ENCODE data around the gene SMIM32.

Gene SMIM32

DNA sequence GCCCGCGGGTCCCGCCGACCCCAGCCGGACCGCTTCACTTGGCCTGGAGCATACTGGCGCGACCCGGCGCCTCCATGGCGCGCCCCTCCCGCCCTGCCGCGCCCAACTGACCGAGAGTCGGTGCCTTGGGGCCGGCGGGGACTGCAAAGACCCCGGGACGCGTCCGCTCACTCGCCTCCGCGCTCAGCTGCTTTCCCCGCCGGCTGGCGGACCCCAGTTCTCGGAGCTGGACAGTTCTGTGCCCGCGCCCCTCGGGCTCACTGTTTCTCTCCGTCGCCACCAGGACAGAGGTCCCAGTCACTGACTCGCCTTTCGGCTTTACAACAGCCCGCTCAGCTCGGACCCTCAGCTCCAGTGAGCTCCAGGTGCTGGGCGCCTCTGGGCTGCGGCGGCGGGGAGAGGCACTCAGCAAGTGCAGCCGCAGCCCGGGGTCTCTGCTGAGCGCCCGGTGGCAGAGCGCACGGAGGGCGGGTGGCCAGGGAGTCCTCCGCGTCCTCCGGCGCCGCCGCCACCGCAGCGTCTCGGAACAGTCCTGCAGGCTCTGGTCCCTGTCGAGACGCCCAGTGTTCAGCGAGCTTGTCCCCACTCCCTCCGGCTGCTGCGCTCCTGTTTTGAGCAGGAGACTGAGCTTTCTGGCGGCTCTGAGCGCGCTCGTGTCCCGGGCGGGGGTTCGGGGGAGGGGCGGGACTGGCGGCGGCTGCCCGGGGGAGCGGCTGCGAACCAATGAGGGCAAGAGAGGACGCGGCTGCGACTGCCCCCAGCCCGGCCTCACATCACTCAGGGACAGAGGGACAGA is at the start of gene SMIM32:
TSS of gene SMIM32 (minus strand) at position 637 of the 796 bp plus-strand sequence. CDS start 638 bp downstream, outside the sequence.
- in situ Hi-C loops (cut with MboI; ENCODE audit: low sequenced_read_pairs), result no loop called here

DNA sequence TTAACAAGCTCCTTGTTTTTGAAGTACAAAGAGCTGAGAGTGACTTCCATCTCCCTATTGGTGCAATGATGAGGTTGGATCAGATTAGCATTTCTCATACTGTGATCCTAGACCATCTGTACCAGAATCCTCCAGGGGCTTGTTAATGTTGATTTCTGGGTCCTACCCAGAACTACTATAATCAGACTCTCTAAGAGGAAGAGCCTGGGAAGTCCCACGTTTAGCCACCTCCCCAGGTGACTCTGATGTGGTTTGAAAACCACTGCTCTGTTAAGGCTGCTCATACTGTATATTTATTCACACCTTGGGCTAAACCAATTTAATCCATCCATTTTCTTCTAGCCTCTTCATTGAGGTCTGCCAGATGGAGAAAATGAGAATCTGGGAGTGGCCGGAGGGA is 49.6 kb upstream of the SMIM32 start:
- in situ Hi-C loops (cut with MboI; ENCODE audit: low sequenced_read_pairs), result no loop called here

DNA sequence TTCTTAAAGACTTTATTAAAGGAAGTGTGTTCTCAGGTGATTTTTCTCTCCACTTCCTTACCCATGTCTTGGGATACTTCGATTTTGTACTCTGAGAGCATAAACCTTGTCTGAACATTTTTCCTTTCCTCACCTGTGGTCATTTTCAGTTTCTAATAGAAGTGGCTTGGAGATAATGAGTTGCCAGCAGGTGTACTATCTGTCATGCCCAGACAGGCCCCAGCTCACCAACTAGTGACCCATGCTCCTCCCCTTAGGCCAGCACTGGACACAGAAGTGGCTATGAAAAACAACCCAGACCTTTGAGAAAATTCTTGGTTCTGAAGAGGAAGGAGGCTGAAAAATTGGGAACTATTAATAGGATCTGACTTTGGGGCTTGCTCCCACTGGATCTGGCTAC is 49.2 kb upstream of the SMIM32 start:
- in situ Hi-C loops (cut with MboI; ENCODE audit: low sequenced_read_pairs), result no loop called here

DNA sequence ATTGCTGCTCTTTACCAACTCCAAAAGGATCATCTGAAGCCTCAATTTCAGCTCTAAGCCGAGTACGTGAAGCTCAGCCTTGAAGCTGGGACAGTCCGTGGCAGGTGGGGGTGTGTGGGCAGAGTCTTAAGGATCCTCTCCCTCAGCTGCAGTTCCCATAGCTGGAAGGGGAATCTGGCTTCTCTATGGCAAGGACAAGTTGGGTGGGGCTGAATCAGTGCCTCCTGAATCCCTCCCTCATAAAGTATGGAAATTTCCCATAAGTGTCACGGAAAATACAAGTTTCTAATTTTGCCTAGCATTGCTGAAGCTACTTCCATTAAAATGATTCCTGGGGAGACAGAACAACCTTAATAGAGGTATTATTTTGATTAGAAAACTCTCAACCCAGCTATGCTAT is 47.9 kb upstream of the SMIM32 start:
- in situ Hi-C loops (cut with MboI; ENCODE audit: low sequenced_read_pairs), result no loop called here

DNA sequence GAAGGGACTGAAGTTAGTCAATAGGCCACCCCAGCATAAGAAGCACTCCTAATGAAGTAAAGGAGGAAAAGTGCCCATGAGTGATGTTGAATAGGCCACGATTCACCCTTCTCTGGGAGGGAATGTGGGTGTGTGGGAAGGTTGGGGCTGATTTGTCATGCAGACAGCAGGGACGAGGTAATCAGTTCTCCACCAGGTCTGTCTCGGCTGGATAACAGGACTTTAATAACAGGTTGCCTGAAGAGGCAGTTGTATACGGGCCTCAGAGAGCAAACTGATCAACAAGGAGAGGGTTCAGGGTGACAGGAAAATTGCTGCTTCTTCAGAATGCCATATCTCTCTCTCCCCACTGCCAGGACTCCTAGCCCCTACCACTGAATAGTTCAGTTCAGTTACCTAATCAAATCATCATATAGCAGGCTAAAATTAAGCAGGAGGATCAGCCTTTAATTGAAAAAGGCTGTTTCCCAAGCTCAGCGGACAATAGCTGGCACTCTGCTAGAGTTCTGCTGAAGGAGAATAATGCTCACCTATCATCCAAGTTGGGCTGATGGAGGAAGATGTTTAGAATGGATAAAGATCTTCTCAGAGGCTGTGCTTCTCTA is 43.6 kb upstream of the SMIM32 start:
- in situ Hi-C loops (cut with MboI; ENCODE audit: low sequenced_read_pairs), result no loop called here

DNA sequence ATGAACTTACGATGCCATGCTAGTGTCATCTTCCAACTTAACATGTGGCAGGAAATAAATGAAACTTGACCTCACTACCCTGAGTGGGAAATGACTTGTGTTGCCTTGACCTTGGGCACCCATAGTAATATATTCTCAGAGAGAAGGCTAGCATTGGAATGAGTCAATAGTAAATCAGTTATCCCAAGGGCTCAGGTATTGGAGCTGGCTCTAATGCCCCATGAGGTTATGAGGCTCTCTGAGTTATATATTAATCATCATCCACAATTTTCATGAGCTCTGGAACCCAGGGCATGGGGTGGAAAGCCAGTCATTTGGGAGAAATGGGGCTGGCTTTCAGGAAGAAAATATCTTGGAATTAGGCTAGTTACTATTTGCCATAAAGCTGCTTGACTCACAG is 42.4 kb upstream of the SMIM32 start:
- in situ Hi-C loops (cut with MboI; ENCODE audit: low sequenced_read_pairs), result no loop called here

DNA sequence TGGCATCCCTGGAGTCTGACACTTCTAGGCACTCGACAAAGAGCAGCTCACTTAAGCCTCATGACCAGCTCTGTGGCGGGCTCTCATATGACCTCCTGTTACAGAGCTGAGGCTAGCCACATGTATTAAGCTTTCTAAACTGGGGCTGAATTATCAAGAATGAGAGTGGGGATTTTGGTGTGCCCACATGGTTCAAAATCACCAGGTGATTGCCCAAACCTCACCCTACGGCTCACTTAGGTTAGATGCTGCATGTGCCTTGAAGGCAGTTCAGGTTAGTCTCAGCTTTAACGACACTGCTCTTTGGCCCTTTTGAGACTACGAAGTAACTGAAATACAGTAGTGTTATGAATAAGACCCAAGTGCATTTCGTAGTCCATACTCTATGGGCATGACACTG is 39.4 kb upstream of the SMIM32 start:
- in situ Hi-C loops (cut with MboI; ENCODE audit: low sequenced_read_pairs), result no loop called here

DNA sequence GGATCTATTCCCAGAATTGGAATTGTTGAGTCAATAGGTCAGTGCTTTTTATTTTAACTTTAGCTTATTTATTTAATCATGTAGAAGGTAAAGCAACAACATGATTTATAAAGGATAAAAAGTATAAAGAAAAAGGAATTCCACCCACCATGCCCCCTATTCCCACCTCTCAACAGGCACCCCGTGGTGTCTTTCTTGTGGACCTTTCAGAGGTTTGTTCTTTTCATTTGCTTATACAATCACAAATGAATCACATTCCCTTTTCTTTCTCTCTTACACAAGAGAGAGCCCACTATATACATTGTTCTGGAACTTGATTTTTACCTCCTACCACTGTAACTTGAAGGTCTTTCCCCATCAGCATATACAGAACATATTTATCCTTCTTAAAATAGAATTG is 37.2 kb upstream of the SMIM32 start:
- in situ Hi-C loops (cut with MboI; ENCODE audit: low sequenced_read_pairs), result no loop called here

DNA sequence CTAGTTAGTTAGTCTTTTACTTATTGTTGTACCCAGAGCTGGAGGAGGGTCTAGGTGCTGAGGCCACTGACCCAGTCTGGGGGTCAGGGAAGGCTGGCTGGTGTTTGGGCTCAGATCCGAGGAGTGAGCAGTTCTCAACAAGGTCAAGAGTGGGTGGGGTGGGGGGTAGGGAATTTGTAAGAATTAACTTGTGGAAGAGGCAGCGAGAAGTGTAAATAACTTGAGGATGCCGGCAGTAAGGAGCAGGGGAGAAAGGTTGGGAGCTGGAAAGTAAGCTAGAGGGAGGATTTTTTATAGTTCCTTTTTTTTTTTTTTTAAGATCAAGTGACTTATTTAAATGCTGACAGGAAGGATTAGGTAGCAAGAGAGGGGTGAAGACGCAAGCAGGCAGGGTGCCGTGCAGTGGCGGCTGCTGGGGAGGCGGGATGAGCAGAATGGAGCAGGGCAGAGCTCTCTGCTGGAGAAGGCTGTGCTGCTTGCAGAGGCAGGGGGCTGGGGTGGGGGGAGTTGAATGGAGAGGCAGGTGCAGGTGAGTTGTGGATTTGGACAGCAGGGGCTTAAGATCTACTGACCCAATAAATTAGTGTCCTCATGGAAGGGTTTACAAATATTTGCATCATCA is 35.3 kb upstream of the SMIM32 start:
- in situ Hi-C loops (cut with MboI; ENCODE audit: low sequenced_read_pairs), result no loop called here

DNA sequence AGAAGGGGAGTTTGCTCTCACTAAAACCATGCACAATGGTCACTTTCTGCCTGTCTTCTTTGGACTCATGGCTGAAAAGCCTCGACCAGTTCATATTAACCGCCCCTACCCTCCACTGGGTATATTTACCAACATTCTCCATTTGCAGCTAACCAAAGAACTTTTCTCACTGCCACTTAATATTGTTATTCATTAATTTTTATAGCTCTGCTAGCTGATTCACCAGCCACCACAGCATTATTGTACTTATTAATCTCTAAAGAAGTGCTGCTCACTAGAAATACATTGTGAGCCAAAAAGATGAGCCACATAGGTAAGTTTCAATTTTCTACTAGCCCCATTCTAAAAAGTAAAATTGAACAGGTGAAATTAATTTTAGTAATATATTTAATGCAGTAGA is 33.4 kb upstream of the SMIM32 start:
- in situ Hi-C loops (cut with MboI; ENCODE audit: low sequenced_read_pairs), result no loop called here

DNA sequence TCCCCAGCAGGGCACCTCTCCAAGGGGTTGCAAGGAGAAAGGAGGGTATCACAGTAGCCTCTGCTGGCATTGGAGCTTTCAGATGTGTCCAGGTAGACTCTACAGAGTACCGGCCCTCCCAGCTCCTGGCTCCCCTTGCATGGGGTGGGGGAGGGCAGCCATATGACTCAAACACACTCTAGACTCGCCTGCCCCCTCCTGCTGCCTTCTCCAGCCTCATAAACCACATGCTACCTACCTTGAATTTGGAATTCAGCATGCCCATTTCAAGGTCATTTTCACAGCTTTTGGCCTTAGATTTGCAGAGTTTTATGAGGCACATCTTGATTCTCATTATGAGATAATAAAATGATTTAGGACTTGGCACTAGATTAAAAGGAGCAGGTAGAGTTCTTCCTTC is 32.8 kb upstream of the SMIM32 start:
- in situ Hi-C loops (cut with MboI; ENCODE audit: low sequenced_read_pairs), result no loop called here

DNA sequence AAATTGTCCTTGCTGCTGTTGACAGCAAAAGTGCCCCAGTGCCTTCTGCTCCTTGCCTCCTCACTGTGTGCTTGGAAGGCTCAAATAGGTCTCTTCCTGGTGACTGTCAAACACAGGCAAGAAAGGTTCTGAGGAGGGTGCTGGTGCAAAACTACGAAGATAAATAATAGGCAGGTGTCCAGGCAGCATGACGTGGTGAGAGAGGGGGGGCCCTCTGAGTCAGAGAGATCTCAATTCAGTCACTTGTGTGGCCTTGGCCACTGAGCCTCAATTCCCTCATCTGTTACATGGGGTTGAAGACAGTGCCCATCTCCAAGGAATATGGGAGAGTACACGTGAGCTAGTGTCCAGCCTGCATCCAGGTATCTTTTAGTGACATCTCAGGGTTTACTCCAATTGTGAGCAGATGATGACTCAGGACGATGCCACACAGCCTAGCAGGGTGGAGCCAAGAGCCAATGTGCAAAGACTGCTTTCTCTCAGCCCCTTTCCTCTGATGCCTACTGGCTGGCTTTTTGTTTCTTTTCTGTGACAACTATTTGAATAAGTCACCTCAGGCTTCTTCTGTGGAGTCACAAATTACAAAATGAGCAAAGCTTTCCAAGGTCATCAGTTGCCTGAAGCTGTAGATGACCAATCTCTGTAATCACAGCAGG is 29.7 kb upstream of the SMIM32 start:
- in situ Hi-C loops (cut with MboI; ENCODE audit: low sequenced_read_pairs), result no loop called here

DNA sequence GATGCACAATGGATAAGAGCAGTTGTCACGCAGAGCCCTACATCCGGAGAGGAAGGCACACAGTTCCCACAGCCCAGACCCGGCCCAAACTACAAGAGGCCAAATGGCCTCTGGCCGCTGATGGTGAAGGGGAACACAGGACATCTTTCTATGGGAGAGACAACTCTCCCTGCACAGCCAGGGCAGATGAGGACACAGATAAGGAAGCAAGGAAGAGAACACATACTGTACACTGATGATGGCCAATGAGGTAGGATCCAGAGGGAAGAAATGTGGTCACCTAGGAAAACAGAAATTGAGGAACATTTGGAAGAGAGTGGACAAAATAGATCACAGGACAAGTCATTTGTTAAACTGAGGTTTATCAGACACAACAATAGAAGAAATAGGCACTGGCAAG is 28.4 kb upstream of the SMIM32 start:
- in situ Hi-C loops (cut with MboI; ENCODE audit: low sequenced_read_pairs), result no loop called here

DNA sequence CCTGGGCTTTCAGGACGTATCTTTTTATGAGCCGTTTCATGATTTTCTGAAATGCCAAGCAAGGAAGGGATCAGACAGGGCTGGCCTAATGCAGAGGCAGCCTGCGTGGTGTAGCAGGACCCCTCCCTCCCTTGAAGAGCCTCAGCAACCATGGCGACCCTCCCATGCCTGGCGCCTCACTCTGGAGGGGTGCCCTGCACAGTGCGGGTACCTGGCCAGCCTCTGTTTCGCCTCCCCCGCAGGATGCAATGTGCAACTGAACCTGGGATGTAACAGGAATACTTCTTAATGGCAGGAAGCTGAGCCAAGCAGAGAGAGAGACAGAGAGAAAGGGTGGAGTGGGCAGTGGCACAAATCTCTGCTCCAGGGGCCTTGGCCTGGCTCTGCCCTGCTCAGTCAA is 23.3 kb upstream of the SMIM32 start:
- in situ Hi-C loops (cut with MboI; ENCODE audit: low sequenced_read_pairs), result no loop called here

DNA sequence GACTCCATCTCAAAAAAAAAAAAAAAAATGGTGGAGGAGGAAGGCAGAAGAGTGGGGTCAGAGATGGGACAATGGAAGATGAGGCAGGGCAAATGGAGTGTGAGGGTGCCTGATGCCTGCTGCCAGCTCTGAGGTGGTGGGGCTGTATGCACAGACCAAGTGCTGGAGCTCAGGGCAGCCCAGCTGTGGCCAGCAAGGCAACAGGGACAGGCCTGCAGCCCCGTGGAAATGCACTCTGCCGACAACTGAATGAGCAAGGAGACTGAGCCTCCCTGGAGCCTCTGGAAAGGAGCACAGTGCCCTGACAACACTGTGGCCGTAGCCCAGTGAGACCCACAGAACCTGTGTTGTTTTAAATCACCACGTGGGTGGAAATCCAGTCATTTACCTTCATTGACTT is 22.9 kb upstream of the SMIM32 start:
- in situ Hi-C loops (cut with MboI; ENCODE audit: low sequenced_read_pairs), result no loop called here

DNA sequence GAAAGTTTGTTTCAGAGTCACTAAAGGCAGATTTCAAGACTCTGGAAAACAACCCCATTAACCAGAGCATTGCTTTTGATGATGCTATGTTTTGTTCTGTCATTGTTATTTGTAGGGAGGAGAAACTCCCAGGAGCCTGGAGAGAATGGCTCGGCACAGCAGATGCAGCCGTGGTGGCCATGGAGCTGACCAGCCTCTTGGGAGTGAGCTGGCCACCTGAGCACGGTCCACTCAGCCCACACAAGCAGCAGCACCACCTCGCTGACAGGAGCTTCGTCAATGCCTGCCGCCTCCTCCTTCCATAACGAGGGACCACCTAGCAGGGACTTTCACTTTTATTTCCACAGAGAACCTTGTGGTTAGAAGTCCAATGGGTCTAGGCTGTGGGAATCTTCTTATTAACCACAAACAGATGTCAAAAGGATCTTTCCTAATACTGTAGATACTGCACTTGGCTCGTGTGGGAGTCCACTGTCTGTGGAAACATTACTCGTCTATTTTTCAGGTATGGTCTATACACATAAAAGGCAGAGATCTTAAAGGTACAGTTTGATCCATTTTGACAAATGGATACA is 21.0 kb upstream of the SMIM32 start:
- in situ Hi-C loops (cut with MboI; ENCODE audit: low sequenced_read_pairs), result no loop called here

DNA sequence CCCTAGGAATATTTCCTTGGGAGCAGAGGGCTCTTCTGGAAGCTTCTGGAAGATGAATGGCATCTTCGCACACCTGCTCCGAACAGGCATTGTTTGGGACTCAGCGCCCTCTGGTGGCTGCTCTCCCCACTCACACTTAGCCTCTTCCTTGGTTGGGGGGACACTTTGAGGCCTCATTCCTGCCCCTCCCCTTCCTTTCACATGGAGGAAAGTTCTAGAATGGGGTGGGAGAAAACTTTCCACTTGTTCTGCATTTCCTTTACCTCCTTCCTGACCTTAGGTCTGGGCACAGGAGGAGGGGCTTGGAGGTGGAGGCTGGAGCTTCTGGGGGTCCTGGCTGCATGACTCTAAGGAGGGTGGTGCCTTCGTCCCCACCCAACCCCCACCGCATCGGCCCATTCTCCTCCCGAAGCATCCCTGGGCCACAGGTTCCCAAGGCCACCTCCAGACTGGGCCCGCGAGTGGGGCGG is 19.3 kb upstream of the SMIM32 start:
- in situ Hi-C loops (cut with MboI; ENCODE audit: low sequenced_read_pairs), result no loop called here

DNA sequence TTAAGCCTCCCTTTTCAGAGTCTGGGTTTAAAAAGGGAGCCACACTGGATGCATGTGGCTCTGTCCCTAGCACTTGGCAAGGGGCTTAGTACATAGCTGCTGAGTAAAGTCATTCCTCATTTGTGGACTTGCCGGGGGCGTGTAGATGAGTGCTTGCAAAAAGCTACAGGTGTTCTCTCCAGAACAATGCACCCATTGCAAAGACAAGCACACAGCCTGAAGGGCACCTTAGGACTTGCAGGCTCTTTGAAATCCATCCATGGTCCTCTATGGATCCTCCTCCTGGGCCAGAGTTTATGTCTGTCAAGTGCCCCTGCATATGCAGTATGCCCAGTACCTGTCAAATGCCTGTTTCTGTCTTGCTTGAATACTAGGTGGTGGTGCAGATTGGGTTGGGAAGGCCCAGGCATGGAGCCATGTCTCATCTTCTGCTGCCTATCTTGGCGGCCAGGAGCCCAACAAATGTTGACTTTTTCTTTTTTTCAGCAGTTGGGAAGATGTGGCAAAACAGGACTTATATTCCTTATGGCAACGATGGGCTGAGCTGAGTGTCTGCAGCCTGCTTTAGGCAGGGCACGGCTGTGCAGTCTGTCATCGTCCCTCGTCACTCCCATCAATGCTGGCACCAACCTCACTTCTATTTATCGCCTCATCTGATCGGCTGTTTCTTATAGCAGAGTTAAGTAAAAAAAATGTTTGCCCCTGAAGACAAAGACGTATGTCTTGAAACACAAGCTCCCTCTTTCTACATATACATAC is 18.5 kb upstream of the SMIM32 start:
- in situ Hi-C loops (cut with MboI; ENCODE audit: low sequenced_read_pairs), result no loop called here

DNA sequence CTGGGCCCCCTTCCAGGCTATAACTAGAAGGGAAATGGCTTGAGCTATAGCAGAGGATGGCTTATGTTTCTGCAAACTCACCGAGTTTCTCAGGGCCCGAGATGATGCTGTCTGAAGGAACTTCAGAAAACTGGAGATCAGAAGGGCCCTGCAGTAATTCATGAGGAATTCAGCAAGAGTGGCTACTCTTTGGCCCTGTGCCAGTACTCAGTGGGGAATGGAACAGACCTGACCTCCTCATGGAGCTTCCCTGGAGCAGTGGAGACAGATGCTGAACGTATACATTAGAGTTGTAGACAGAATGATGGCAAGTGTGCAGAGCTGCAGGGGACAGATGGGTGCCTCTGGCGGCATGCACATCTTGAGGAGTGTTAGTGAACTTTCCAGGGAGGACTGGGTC is 17.3 kb upstream of the SMIM32 start:
- in situ Hi-C loops (cut with MboI; ENCODE audit: low sequenced_read_pairs), result no loop called here

DNA sequence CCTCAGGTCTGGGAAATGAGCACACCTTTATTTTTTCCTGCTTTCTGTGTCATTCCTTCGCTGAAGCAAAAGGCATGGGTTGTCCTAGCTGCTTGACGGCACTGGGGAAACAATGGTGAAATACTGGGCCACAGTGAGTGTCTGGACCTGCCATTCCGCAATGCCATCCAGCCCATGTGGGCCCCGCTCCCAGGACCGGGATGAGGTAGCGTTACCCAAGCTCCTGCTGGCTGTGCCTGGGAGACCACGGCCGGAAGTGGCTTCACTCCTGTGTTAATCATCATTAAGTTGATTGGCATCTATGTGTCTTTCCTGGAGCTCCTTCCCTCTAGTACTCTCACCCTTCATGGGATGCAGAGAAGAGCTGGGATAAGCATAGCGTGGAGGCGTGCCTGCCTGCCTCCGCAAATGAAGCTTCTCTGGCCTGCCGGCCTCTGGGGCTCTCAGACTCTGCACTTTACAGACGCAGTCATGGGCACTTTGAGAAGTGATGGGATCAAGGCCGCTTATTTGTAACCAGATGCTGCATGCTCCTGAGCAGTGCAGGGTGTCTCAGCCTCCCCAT is 16.5 kb upstream of the SMIM32 start:
- in situ Hi-C loops (cut with MboI; ENCODE audit: low sequenced_read_pairs), result no loop called here

All from hTERT RPE-1 (cell line).